Fibroblast of mammary gland (primary cell): Measurements from ENCODE around the gene SMOC2.

Source experiments
- DNase-seq: peaks from one replicate; pipeline ENCODE4 v3.0.0-alpha.2; 2010; ENCODE audit warnings: low read depth
- H3K4me3 ChIP-seq: 2 replicates; pipeline ENCODE4 v1.5.1; 2011; ENCODE audit warnings: low read depth, mild to moderate bottlenecking, low read length, moderate library complexity; ENCODE audit not compliant: control insufficient read depth
- CTCF ChIP-seq: conservative IDR thresholded peaks from 2 replicates; pipeline ENCODE4 v1.5.1; 2011; ENCODE audit warnings: low read depth, low read length, inconsistent platforms; ENCODE audit not compliant: control insufficient read depth, insufficient read depth

SMOC2 gene

GRCh38 chr6:168494726-168495125 lies 53.7 kb downstream of the SMOC2 start:
- DNase-seq: no peak
- H3K4me3 ChIP-seq: no peak overlapping the region
- TF ChIP-seq CTCF: no peak

- no peak for DNase-seq
- TF ChIP-seq CTCF: no peak
- H3K4me3 ChIP-seq: no peak overlapping the region
Measured at GRCh38 chr6:168495133-168495532, 54.1 kb downstream of the SMOC2 start.

GRCh38 chr6:168495636-168496035 lies 54.7 kb downstream of the SMOC2 start:
- no peak overlapping the region for H3K4me3 ChIP-seq
- no peak for TF ChIP-seq CTCF
- no peak for DNase-seq

- DNase-seq: no peak
- no peak overlapping the region for H3K4me3 ChIP-seq
- no peak for TF ChIP-seq CTCF
Measured at GRCh38 chr6:168496139-168496996, 55.4 kb downstream of the SMOC2 start.

- no peak for DNase-seq
- TF ChIP-seq CTCF: no peak
- no peak overlapping the region for H3K4me3 ChIP-seq
Measured at GRCh38 chr6:168496997-168497331, 56.0 kb downstream of the SMOC2 start.

GRCh38 chr6:168497381-168497780 lies 56.4 kb downstream of the SMOC2 start:
- DNase-seq: no peak
- TF ChIP-seq CTCF: no peak
- H3K4me3 ChIP-seq: no peak overlapping the region

- no peak overlapping the region for H3K4me3 ChIP-seq
- no peak for DNase-seq
- TF ChIP-seq CTCF: no peak
Measured at GRCh38 chr6:168498161-168498843, 57.3 kb downstream of the SMOC2 start.
